Breast epithelium (tissue), 4 donors: ENCODE data around the gene SFSWAP. TPM values are rescaled to one million over a fixed set of nuclear protein-coding genes. Genes with fewer than 3 reads are reported as not detected.

ENCODE experiments used
- DNase-seq, 2 donors: peaks; one replicate each; pipeline ENCODE4 v3.0.0-alpha.2; 2019; ENCODE audit warnings: low spot score in 2 of 2
- H3K27ac ChIP-seq, 2 donors: fragments of 200-600 bp; sonication (generic) in 1 of 2; one replicate each; pipeline ENCODE4 v1.5.1; 2016 to 2019; ENCODE audit warnings: mild to moderate bottlenecking in 1 of 2
- H3K27me3 ChIP-seq, 2 donors: fragments of 200-600 bp; sonication (generic) in 1 of 2; one replicate each; pipeline versions ENCODE4 v1.5.1 to v1.6.0; 2017 to 2019; ENCODE audit warnings: control low read depth in 1 of 2, mild to moderate bottlenecking in 1 of 2
- H3K36me3 ChIP-seq: fragments of 200-600 bp; one replicate; pipeline ENCODE4 v1.5.1; 2019
- H3K4me1 ChIP-seq, 2 donors: fragments of 200-600 bp; sonication (generic); one replicate each; pipeline ENCODE4 v1.5.1; 2016 to 2019; ENCODE audit warnings: control low read depth in 1 of 2
- H3K4me3 ChIP-seq, 3 donors: fragments of 200-600 bp; sonication (generic); 1 replicate in 2 of 3; 2 replicates in 1 of 3; pipeline ENCODE4 v1.5.1; 2016 to 2019; ENCODE audit warnings: mild to moderate bottlenecking in 3 of 3, moderate library complexity in 2 of 3
- H3K9me3 ChIP-seq, 2 donors: fragments of 200-600 bp; sonication (generic) in 1 of 2; one replicate each; pipeline ENCODE4 v1.5.1; 2016 to 2019; ENCODE audit warnings: control low read depth in 1 of 2
- CTCF ChIP-seq, 3 donors: fragments of 450-650 bp; IDR thresholded peaks; one replicate each; pipeline ENCODE4 v1.5.1; 2016 to 2017; ENCODE audit warnings: antibody characterized with exemption in 3 of 3, mild to moderate bottlenecking in 3 of 3, moderate library complexity in 3 of 3
- POLR2A ChIP-seq: fragments of 450-650 bp; IDR thresholded peaks from one replicate; pipeline ENCODE4 v1.6.1; 2016; ENCODE audit warnings: antibody characterized with exemption, mild to moderate bottlenecking, moderate library complexity
- POLR2AphosphoS5 ChIP-seq, 3 donors: sonication (generic); formaldehyde crosslinking; IDR thresholded peaks; one replicate each; pipeline ENCODE4 v1.6.1; 2017; ENCODE audit warnings: antibody characterized with exemption in 3 of 3
- intact Hi-C: fragments of 100-400 bp; cut with DNase I; formaldehyde crosslinking; loops from one replicate; pipeline ENCODE4 v1.15.1; 2023; ENCODE audit warnings: low total_unique reads
- total RNA-seq, 3 donors: library from RNA; depleted of rRNA; stranded (reverse); fragments of >200 nt; gene quantifications; one replicate each; pipeline ENCODE4 v1.1.0, GENCODE V29; 2016

SFSWAP gene
- total RNA-seq, 3 donors from 2014 or later, result 34.9 to 54.7 (median 49.8) TPM

DNA sequence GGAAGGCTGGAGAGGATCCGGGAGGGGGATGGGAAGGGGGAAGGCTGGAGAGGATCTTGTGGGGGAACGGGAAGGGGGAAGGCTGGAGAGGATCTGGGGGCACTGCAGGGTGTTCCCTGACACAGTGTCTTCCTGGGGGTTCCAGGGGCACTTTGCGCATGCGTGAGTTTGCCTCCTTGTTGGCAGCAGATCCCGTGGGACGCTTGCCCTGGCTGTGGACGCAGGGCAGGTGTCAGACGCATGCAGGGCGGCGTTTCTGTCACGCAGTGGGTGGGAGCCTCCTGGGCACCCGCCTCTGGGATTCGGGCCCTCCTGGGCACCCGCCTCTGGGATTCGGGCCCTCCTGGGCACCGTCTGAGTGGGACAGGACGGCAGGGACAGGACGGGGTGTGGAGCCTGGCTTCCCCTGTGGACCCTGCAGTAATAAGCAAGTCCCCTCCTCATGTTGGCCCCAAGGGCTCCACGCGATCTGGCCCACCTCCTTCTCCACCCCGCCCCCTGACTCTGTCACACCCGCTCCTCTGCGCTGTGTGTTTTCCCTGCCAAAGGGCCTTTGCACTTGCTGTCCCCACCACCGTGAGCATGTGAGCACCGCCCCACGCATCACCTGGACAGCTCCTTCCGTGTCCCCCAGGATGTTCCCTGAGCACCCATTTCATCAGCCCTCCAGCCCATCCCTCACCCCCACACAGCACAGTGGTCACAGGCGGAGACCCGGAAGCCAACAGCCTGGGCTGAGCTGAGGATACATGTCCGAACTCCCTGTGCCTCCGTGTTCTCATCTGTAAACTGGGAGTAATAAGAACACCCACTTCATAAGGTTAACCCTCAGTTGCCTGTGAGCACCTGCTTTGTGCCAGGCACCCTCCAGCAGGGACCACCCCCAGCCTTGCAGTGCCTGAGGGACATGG lies 121.7 kb downstream of the SFSWAP start:
- peak overlapping the region; percentile 39 to 83 (median 59) for H3K4me3 ChIP-seq
- peaks cover 9 to 10% of the 10 kb centered on the region in 2 donors for H3K4me1 ChIP-seq
- H3K27ac ChIP-seq, result peak overlapping the region; percentile 60 to 89
- intact Hi-C loops, result no loop called here
- TF ChIP-seq POLR2A (no peak), POLR2AphosphoS5 (IDR thresholded peaks at IDR 0.05) (no peak), CTCF (IDR thresholded peaks at IDR 0.05) (no peak)
- no peaks in the 10 kb centered on the region for H3K9me3 ChIP-seq
- no peaks in the 10 kb centered on the region for H3K27me3 ChIP-seq
- peak in 1 of 2 donors; percentile 72 for DNase-seq
- H3K36me3 ChIP-seq, result no peaks in the 10 kb centered on the region

DNA sequence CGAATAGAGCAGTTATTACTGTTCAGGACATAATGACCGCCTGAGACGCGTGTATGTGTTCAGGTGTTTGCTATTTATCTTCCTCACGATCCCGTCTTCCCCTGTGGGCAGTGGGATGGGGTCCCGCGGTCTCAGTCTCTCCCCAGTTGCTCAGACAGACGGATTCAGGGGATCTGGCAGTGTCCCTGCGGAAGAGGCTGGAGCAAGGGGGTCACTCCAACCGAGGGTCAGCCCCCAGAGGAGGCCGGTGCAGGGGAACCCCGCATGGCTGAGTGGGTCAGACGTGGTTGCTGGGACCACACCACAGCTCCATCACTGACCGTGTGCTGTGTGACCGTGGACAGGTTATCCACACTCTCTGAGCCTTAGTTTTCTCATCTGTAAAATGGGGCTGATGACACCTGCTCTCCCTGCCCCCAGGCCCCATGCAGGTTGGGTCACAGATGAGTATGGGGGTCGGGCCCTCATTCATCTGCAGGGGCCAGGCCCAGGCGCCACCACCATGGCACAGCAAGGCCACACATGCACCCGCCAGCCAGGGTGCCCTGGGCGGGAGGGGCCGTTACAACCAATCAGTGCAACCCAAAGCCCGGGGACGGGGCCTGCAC lies 122.5 kb downstream of the SFSWAP start:
- intact Hi-C loops, result no loop called here
- Histone ChIP-seq H3K4me1 (peaks cover 5 to 10% of the 10 kb centered on the region in 2 donors), H3K4me3 (no peak overlapping the region), H3K36me3 (no peaks in the 10 kb centered on the region), H3K9me3 (no peaks in the 10 kb centered on the region), H3K27me3 (no peaks in the 10 kb centered on the region), H3K27ac (no peak overlapping the region)
- no peak for TF ChIP-seq POLR2A
- no peak for TF ChIP-seq CTCF (IDR thresholded peaks at IDR 0.05)
- no peak for TF ChIP-seq POLR2AphosphoS5 (IDR thresholded peaks at IDR 0.05)
- DNase-seq, result no peak

DNA sequence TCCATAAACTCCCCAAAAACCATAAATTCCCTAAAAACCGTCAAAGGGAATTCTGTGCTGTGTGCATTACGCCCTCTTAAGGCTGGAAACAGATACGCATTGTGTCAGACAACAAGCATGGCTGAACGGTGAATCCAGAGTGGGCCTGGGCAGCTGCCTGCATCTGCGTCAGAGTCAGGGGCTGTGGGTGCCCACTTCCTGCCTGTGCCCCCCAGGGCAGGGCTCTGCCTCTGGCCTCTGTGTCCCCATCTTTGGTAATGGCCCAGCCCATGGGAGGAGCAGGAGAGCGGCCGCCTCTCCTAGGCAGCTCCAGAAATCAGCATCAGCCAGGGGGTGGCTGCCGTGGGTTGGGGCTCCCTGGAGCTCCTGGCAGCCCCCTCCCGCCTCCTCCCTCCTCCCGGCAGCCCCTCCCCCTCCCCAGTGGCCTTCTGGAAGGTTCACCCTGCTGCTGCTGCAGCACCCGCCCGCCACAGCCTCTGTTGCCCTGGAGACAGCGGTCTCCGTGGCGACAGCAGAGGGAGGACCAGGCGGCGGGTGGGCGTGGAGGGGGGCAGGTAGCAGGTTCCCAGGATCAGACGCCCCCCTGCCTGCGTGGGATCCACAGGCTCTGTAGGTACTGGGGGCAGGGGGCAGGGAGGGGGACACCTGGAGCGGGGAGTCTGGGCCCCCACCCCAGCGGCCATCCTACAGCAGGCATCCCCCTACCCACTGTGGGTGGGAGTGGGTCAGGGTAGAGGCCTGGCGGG lies 123.2 kb downstream of the SFSWAP start:
- intact Hi-C loops, result no loop called here
- TF ChIP-seq POLR2A (no peak), POLR2AphosphoS5 (IDR thresholded peaks at IDR 0.05) (no peak), CTCF (IDR thresholded peaks at IDR 0.05) (no peak)
- Histone ChIP-seq H3K4me3 (no peak overlapping the region), H3K4me1 (peaks cover 5 to 10% of the 10 kb centered on the region in 2 donors), H3K36me3 (no peaks in the 10 kb centered on the region), H3K27me3 (no peaks in the 10 kb centered on the region), H3K27ac (no peak overlapping the region), H3K9me3 (no peaks in the 10 kb centered on the region)
- DNase-seq, result no peak

DNA sequence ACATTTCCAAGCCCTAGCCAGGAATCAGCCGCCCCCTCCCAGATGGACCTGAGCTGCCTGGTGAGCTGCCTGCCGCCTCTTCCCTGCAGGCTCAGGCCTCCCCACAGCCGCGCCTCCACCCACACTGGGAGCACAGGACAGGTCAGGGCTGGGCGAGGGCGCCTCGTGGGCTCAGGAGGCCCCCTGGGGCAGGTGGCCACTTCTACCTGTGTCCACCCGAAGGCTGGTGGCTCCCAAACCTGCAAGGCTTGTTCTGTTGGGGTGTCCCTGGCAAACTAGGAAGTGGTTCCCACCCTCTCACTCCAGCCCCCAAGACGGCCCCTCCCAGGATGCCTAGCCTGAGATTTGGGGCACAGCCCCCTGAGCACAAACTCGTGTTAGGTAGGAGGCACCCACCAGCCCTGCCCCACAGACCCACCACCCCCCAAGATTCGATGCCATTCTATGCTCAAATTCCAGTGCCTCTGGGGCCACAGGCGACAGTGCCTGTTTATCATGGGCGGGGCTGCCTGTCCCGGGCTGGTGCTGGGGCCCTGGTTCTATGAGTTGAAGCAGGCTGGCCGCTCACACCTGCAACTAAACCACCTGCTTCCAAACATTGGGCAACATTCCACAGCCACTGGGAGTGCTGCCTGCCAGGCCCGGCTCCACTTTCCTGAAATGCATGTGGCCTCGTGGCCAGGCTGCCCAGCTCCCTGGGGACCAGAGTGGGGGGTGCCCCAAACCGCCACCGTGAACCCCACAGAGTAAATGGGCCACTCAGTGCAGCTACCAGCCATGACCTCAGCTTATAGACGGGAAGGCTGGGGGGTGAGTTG lies 124.1 kb downstream of the SFSWAP start:
- Histone ChIP-seq H3K36me3 (no peaks in the 10 kb centered on the region), H3K27ac (no peak overlapping the region), H3K4me3 (no peak overlapping the region), H3K27me3 (no peaks in the 10 kb centered on the region), H3K4me1 (peaks cover 0 to 10% of the 10 kb centered on the region in 2 donors), H3K9me3 (no peaks in the 10 kb centered on the region)
- TF ChIP-seq CTCF (IDR thresholded peaks at IDR 0.05) (no peak), POLR2AphosphoS5 (IDR thresholded peaks at IDR 0.05) (no peak), POLR2A (no peak)
- DNase-seq, result no peak
- intact Hi-C loops, result no loop called here
